Esophagus muscularis mucosa (tissue), 4 donors: ENCODE results near the gene SHC2.

Experiments used
- EP300 ChIP-seq: sonication (generic); formaldehyde crosslinking; IDR thresholded peaks from one replicate; pipeline ENCODE4 v1.6.1; 2017; ENCODE audit warnings: antibody characterized with exemption
- POLR2A ChIP-seq: fragments of 450-650 bp; IDR thresholded peaks from one replicate; pipeline ENCODE4 v1.6.1; 2017; ENCODE audit warnings: antibody characterized with exemption, moderate library complexity, mild to moderate bottlenecking, low read depth
- POLR2AphosphoS5 ChIP-seq, 2 donors: sonication (generic); formaldehyde crosslinking; IDR thresholded peaks; one replicate each; pipeline ENCODE4 v1.6.1; 2017; ENCODE audit warnings: antibody characterized with exemption in 2 of 2
- TF ChIP-seq, protein P1 (sequence below), 3 experiments: fragments of 200-600 bp in 2 of 3; fragments of 450-650 bp in 1 of 3; sonication (generic) in 2 of 3; IDR thresholded peaks; one replicate each; pipeline ENCODE4 v1.5.1; 2017 to 2019; ENCODE audit warnings: antibody characterized with exemption in 3 of 3, mild to moderate bottlenecking in 2 of 3, moderate library complexity in 1 of 3

DNA sequence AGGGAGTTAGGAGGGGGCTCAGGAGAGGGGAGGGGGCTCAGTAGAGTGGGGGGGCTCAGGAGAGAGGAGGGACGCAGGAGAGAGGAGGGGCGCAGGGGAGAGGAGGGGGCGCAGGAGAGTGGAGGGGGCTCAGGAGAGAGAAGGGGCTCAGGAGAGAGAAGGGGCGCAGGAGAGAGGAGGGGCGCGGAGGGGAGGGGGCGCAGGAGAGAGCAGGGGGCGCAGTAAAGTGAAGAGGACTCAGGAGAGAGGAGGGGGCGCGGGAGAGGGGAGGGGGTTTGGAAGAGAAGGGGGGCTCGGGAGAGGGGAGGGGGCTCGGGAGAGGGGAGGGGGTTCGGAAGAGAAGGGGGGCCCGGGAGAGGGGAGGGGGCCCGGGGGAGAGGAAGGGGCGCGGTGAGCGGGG lies 36.2 kb upstream of the SHC2 start:
- TF ChIP-seq, protein P1, sequence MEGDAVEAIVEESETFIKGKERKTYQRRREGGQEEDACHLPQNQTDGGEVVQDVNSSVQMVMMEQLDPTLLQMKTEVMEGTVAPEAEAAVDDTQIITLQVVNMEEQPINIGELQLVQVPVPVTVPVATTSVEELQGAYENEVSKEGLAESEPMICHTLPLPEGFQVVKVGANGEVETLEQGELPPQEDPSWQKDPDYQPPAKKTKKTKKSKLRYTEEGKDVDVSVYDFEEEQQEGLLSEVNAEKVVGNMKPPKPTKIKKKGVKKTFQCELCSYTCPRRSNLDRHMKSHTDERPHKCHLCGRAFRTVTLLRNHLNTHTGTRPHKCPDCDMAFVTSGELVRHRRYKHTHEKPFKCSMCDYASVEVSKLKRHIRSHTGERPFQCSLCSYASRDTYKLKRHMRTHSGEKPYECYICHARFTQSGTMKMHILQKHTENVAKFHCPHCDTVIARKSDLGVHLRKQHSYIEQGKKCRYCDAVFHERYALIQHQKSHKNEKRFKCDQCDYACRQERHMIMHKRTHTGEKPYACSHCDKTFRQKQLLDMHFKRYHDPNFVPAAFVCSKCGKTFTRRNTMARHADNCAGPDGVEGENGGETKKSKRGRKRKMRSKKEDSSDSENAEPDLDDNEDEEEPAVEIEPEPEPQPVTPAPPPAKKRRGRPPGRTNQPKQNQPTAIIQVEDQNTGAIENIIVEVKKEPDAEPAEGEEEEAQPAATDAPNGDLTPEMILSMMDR (IDR thresholded peaks at IDR 0.05) = no peak
- TF ChIP-seq POLR2A (no peak), EP300 (no peak), POLR2AphosphoS5 (IDR thresholded peaks at IDR 0.05) (no peak)
